Spinal cord (tissue), 10 donors: ENCODE data around the gene RHOBTB3. TPM values are rescaled to one million over a fixed set of nuclear protein-coding genes. Genes with fewer than 3 reads are reported as not detected.
A peak's percentile ranks its signal among the peaks of the same experiment; 100 is the strongest.
"Not testable (repeated sequence)": the region's sequence is repeated elsewhere in the genome, so short reads cannot be mapped to it uniquely, and the experiment has no call there.

Experiments
- DNase-seq, 6 donors: peaks; one replicate each; pipeline versions ENCODE4 v3.0.0 to v3.0.0-alpha.2; 2013 to 2015; ENCODE audit warnings: low spot score in 6 of 6, low read depth in 4 of 6
- H3K27ac ChIP-seq: one replicate; pipeline ENCODE4 v1.5.1; 2013; ENCODE audit warnings: low read depth, low read length, control low read depth
- H3K27me3 ChIP-seq: one replicate; pipeline ENCODE4 v1.6.1; 2013; ENCODE audit warnings: low read length; ENCODE audit not compliant: control insufficient read depth, insufficient read depth
- H3K36me3 ChIP-seq: one replicate; pipeline ENCODE4 v1.6.1; 2013; ENCODE audit warnings: low read length; ENCODE audit not compliant: control insufficient read depth, insufficient read depth
- H3K4me1 ChIP-seq: one replicate; pipeline ENCODE4 v1.6.1; 2013; ENCODE audit warnings: low read length; ENCODE audit not compliant: control insufficient read depth, insufficient read depth
- H3K4me3 ChIP-seq: one replicate; pipeline ENCODE4 v1.5.1; 2013; ENCODE audit warnings: low read depth, low read length, control low read depth
- H3K9me3 ChIP-seq: one replicate; pipeline ENCODE4 v1.6.1; 2013; ENCODE audit warnings: low read length; ENCODE audit not compliant: control insufficient read depth, insufficient read depth
- whole genome bisulfite sequencing: methylation state at CpG from one replicate; pipeline ENCODE4 v1.1.5; 2013; ENCODE audit warnings: missing lambda C conversion rate; ENCODE audit not compliant: insufficient coverage; 5-methylcytosine and 5-hydroxymethylcytosine counted together
- polyA plus RNA-seq, 2 donors: library from polyadenylated mRNA; unstranded; fragments of 120-200 nt; gene quantifications; one replicate each; pipeline ENCODE4 v1.2.1, GENCODE V29; 2013; ENCODE audit not compliant: insufficient read length in 2 of 2
- total RNA-seq, 2 donors: library from RNA; depleted of rRNA in 1 of 2; stranded (reverse); fragments of 120-200 nt in 1 of 2; fragments of >200 nt in 1 of 2; gene quantifications; one replicate each; pipeline versions ENCODE4 v1.2.3 to v1.2.4, GENCODE V29; 2013 to 2014
- donor health status: healthy.

The RHOBTB3 gene
- total and polyA plus RNA-seq, 4 donors, result 44.2 to 182 (median 79.8) TPM

DNA sequence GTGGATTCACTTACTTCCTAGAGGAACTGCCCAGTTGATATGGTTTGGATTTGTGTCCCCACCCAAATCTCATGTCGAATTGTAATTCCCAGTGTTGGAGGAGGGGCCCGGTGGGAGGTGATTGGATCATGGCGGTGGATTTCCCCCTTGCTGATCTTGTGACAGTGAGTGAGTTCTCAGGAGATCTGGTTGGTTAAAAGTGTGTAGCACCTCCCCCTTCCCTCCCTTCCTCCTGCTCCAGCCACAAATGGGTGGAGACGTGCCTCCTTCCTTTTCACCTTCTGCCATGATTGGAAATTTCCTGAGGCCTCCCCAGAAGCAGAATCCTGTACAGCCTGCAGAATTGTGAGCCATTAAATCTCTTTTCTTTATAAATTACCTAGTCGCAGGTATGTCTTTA lies 17.9 kb upstream of the RHOBTB3 start:
- not testable (repeated sequence) for H3K27me3 ChIP-seq, DNase-seq, H3K36me3 ChIP-seq, H3K27ac ChIP-seq, H3K4me3 ChIP-seq, H3K9me3 ChIP-seq
- peaks cover 16% of the 10 kb centered on the region for H3K4me1 ChIP-seq
- WGBS, result no CpG with 5 or more reads among the region's 5 CpGs

DNA sequence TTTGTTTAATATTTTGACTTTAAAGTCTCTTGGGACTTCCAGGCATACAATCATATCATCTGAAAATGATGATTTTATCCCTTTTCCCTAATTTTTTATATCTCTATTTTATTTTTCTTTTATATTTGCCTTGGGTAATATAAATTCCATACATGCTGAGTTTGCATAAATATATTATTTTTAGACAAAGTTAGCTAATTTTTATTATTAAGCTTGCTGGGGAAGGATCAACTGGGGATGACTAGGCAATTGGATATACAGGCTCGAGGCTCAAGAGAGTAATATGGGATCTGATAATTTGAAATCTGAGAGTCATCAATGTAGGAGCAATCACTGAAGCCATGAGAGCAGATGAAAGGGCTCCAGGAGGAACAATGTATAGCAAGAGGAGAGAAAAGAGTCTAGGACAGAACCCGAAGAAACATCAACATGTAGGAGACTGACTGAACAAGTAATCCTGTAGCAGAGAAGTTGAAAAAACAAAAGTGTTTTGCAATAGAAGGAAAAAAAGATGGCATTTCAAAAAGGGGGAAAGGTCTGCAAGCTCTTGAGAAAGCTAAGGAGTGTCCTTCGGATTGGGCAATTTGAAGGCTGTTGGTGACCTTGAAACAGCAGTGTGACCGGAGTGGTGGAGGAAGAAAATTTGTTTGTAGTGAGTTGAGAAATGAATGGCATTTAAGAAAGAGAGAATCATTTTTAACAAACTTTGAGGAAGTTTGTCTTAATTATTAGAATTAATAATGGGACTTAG lies 17.0 kb upstream of the RHOBTB3 start:
- Histone ChIP-seq H3K4me1 (peaks cover 16% of the 10 kb centered on the region), H3K9me3 (no peaks in the 10 kb centered on the region), H3K27me3 (no peaks in the 10 kb centered on the region), H3K27ac (no peak overlapping the region), H3K36me3 (no peaks in the 10 kb centered on the region), H3K4me3 (no peak overlapping the region)
- no peak for DNase-seq
- 87% methylated on average over 4 of the region's 4 CpGs for WGBS

DNA sequence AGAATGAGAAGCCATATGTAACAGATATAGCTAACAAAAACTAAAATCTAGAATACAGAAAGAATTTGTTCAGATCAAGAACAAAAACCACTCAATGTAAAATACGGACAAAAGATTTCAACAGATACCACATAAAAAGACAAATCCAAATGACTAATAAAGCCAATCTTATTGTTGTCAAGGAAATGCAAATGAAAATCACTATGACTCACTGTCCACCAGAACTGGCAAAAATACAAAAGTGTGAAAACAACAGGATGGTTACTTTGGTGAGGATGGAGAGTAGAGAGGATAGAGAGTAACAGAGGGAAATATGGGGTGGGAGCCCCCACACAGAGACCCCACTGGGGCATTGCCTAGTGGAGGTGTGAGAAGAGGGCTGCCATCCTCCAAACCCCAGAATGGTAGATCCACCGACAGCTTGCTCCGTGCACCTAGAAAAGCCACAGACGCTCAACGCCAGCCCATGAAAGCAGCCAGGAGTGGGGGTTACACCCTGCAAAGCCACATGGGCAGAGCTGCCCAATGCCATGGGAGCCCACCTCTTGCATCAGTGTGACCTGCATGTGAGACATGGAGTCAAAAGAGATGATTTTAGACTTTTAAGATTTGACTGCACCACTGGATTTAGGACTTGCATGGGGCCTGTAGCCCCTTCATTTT lies 15.2 kb upstream of the RHOBTB3 start:
- no peaks in the 10 kb centered on the region for H3K27me3 ChIP-seq
- H3K4me3 ChIP-seq, result no peak overlapping the region
- no peak overlapping the region for H3K27ac ChIP-seq
- H3K4me1 ChIP-seq, result peaks cover 7% of the 10 kb centered on the region
- H3K36me3 ChIP-seq, result no peaks in the 10 kb centered on the region
- WGBS, result 100% methylated on average over 3 of the region's 5 CpGs
- no peak for DNase-seq
- H3K9me3 ChIP-seq, result no peaks in the 10 kb centered on the region

DNA sequence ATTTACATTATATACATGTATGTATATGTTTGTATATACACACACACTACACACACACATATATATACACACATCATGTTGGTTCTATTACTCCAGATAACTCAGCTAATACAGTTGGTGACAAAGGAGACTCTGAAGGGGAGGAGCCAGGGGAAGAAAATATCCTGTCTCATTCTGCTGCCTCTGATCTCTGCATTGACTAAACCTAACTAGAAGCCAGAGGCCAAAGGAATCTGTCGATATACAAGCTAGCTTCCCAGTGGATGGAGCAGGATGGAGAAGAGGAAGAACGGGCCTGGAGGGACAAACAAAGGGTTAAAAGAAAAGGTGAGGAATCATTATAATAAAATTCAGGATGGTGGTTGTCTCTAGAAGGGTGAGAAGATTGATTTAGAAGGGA lies 13.7 kb upstream of the RHOBTB3 start:
- no peak for DNase-seq
- Histone ChIP-seq H3K9me3 (no peaks in the 10 kb centered on the region), H3K36me3 (no peaks in the 10 kb centered on the region), H3K27me3 (no peaks in the 10 kb centered on the region), H3K4me3 (no peak overlapping the region), H3K27ac (no peak overlapping the region), H3K4me1 (no peaks in the 10 kb centered on the region)
- WGBS, result 82% methylated on average over 2 of the region's 2 CpGs

DNA sequence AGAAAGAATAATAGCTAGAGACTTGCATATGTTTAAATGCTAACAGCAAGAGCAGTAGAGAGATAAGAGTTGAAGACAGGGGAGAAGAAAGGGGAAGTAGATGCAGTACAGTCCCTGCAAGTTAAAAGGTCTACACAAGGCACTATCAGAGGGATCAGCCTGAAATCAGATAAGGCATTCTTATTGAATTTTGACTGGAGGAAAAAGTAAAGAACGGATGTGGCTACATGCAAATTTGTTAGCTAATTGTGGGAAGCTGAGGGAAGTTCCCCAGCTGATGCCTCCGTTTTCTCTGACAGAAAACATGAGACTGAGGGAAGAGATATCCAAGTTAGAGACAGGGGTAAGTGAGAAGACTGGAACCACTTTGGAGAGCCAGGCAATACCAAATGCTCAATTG lies 12.9 kb upstream of the RHOBTB3 start:
- Histone ChIP-seq H3K36me3 (no peaks in the 10 kb centered on the region), H3K4me1 (no peaks in the 10 kb centered on the region), H3K4me3 (no peak overlapping the region), H3K27me3 (no peaks in the 10 kb centered on the region), H3K9me3 (no peaks in the 10 kb centered on the region), H3K27ac (no peak overlapping the region)
- no peak for DNase-seq
- 83% methylated on average over 1 of the region's 2 CpGs for WGBS

DNA sequence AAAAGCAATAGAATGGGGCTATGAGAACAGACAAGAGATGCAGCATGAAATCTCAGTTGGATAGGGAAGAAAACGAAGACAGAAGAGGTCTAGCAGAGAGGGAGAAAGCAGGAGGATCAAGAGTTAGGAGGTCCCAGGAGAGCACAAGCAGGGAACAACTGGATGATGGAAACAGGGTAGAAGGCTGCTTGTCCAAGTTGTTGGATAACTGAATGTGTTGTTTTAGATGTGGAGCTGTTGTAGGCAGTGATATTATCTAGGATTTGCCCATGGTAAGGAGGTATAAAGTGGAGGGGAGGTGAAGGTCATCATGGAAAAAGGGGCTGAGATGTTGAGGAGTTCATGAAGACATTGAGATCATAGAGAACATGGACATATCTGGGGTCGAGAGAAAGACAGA lies 12.4 kb upstream of the RHOBTB3 start:
- no peaks in the 10 kb centered on the region for H3K9me3 ChIP-seq
- DNase-seq, result no peak
- no peaks in the 10 kb centered on the region for H3K4me1 ChIP-seq
- no peak overlapping the region for H3K4me3 ChIP-seq
- H3K27me3 ChIP-seq, result no peaks in the 10 kb centered on the region
- WGBS, result 95% methylated on average over 2 of the region's 2 CpGs
- no peaks in the 10 kb centered on the region for H3K36me3 ChIP-seq
- no peak overlapping the region for H3K27ac ChIP-seq

DNA sequence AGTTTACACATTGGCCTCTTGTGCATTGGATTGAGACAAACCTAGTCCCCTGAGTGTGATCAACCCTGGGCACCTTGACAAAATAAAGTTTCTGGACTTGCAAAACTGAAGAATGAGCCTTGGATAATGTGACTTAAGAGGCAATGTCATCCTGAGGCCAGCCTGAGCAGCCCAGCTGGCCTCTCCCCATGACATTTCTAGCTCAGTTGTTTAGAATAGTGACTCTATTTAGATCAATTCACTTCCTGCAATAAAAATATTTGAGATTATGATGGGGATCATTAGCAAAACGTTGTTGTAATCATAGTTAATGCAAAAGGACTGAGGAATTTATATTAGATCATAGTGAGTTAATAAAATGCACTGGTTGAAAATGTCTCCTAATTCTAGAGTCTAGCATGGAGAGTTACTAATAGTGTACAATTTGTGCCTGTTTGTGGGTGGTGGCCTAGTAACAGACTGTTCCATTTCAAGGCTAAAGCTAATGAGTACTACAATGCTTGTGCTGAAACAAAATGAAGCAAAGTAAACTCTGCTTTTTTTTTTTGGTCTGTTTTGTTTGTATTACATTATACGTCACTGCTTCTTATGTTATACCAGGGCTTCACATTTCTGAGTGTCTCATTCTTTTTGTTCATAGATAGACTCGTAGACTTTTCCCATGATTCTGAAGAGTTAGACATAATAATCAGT lies 10.9 kb upstream of the RHOBTB3 start:
- Histone ChIP-seq H3K36me3 (no peaks in the 10 kb centered on the region), H3K27ac (no peak overlapping the region), H3K4me1 (no peaks in the 10 kb centered on the region), H3K4me3 (no peak overlapping the region), H3K27me3 (no peaks in the 10 kb centered on the region), H3K9me3 (no peaks in the 10 kb centered on the region)
- no CpG with 5 or more reads among the region's 3 CpGs for WGBS
- peak in 1 of 6 donors; percentile 14 for DNase-seq

DNA sequence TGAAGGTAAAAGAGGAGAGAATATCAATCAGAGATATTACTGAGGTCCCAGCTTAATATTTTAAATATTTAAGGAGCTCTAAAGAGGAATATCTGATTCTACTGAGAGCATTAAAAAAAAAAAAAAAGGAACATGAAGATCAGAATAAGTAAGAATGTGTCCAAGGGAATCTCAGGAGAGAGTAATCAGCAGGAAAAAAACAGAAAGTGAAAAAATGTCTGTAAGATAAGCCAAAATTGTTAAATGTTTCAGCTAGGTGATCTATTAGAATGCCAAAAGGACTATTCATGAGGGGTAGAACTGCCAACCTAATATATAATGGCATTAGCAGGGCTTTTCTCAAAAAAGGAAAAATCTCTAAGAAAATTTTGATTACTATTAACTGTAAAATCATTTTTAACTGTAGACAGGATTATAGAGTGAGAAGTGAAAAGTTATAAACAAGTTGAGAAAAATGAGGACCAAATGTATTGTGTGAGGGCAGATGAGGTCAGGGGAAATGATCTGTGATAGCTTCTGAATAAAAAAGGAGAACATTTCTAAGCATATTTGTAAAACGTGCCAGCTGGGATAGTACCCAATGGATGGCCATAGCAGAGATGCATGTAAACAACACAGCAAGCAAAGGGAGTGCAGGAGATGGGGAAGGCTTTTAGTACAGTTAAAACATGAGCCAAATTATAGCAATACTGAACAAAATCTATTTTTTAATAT lies 9.4 kb upstream of the RHOBTB3 start:
- Histone ChIP-seq H3K27ac (no peak overlapping the region), H3K36me3 (no peaks in the 10 kb centered on the region), H3K27me3 (no peaks in the 10 kb centered on the region), H3K9me3 (no peaks in the 10 kb centered on the region), H3K4me3 (no peak overlapping the region), H3K4me1 (no peaks in the 10 kb centered on the region)
- WGBS, result no CpG with 5 or more reads among the region's 1 CpG
- DNase-seq, result no peak

DNA sequence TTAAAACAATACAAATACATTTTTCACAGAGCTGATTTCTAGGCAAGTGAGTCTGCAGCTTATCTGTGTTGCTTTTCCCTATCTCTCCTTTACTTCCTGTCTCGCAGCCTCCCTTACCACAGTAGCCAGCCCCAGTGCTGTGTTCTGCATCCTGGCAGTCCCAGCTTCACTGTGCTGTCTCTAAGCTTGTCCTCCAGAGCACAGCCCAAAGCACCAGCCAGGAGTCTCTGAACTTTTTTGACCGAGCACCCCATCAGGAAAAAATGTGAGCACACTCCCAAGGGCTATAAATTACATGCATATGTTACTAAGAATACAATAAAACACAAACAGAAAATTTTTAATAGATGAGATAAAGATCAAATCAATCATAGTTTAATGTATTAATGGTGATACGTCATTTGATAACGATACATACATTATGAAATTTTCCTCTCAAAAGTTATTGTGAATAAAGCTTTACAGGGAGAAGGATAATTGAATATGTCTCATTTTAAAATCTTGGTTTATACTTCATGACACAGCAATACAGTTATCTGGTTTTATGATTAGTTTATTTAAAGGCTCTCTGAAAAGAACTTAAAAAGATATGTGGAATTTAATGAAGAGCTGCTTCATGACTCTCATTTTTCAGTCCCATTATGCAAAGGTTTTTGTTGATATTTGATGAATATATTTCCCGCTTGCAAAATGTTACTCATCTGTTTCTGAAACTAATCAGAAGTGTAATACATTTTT lies 7.3 kb upstream of the RHOBTB3 start:
- no peaks in the 10 kb centered on the region for H3K27me3 ChIP-seq
- DNase-seq, result no peak
- no peak overlapping the region for H3K27ac ChIP-seq
- 80% methylated on average over 1 of the region's 5 CpGs for WGBS
- no peak overlapping the region for H3K4me3 ChIP-seq
- H3K4me1 ChIP-seq, result no peaks in the 10 kb centered on the region
- H3K9me3 ChIP-seq, result no peaks in the 10 kb centered on the region
- H3K36me3 ChIP-seq, result no peaks in the 10 kb centered on the region
